Smooth muscle cell (in vitro differentiated cells): ENCODE results near the gene MTAP. TPM values are rescaled to one million over a fixed set of nuclear protein-coding genes. Genes with fewer than 3 reads are reported as not detected.
A peak's percentile ranks its signal among the peaks of the same experiment; 100 is the strongest.

ENCODE experiments used
- DNase-seq: peaks from one replicate; lab custom pipeline; 2025; ENCODE audit not compliant: unreplicated experiment; lab: John Stamatoyannopoulos, UW
- H2AFZ ChIP-seq: fragments of 200-600 bp; sonication (generic); 2 replicates; pipeline ENCODE4 v1.6.0; 2016; ENCODE audit warnings: antibody characterized with exemption, low read depth, mild to moderate bottlenecking
- H3F3A ChIP-seq: fragments of 200-600 bp; sonication (generic); 2 replicates; pipeline ENCODE4 v1.6.0; 2017; ENCODE audit warnings: antibody characterized with exemption, low read depth
- H3K27ac ChIP-seq: fragments of 200-600 bp; sonication (generic); 2 replicates; pipeline ENCODE4 v1.5.1; 2016; ENCODE audit warnings: low read depth, mild to moderate bottlenecking
- H3K27me3 ChIP-seq: fragments of 200-600 bp; sonication (generic); 2 replicates; pipeline ENCODE4 v1.6.1; 2016; ENCODE audit warnings: low read depth, mild to moderate bottlenecking
- H3K36me3 ChIP-seq: fragments of 200-600 bp; sonication (generic); 2 replicates; pipeline ENCODE4 v1.5.1; 2016; ENCODE audit warnings: low read depth
- H3K4me1 ChIP-seq: fragments of 200-600 bp; sonication (generic); 2 replicates; pipeline ENCODE4 v1.5.1; 2016; ENCODE audit warnings: low read depth
- H3K4me2 ChIP-seq: fragments of 200-600 bp; sonication (generic); 2 replicates; pipeline ENCODE4 v1.6.0; 2016; ENCODE audit warnings: mild to moderate bottlenecking
- H3K4me3 ChIP-seq: fragments of 200-600 bp; sonication (generic); 2 replicates; pipeline ENCODE4 v1.5.1; 2016; ENCODE audit warnings: mild to moderate bottlenecking
- H3K79me2 ChIP-seq: fragments of 200-600 bp; sonication (generic); 2 replicates; pipeline ENCODE4 v1.6.0; 2016; ENCODE audit warnings: low read depth, mild to moderate bottlenecking
- H3K9ac ChIP-seq: fragments of 200-600 bp; sonication (generic); 2 replicates; pipeline ENCODE4 v1.6.0; 2016; ENCODE audit warnings: low read depth
- H3K9me3 ChIP-seq: fragments of 200-600 bp; sonication (generic); replicated peaks from 2 replicates; pipeline ENCODE4 v1.5.1; 2016; ENCODE audit warnings: low read depth
- H4K20me1 ChIP-seq: fragments of 200-600 bp; sonication (generic); 2 replicates; pipeline ENCODE4 v1.6.0; 2016; ENCODE audit warnings: low read depth
- WGBS: methylation state at CpG from one replicate; pipeline ENCODE4 v1.1.7; 2016; ENCODE audit warnings: low lambda C conversion rate; 5-methylcytosine and 5-hydroxymethylcytosine counted together
- polyA plus RNA-seq: library from polyadenylated mRNA; unstranded; fragments of >200 nt; fragmentation: Nextera tagmentation; extraction: Ambion mirVana; gene quantifications from 2 replicates; pipeline ENCODE4 v1.2.1, GENCODE V29; 2016
- total RNA-seq: library from RNA; depleted of rRNA; stranded (reverse); fragments of >200 nt; gene quantifications from 2 replicates; pipeline ENCODE4 v1.2.3, GENCODE V29; 2014
- TF ChIP-seq, protein P1 (sequence below): fragments of 200-600 bp; sonication (generic); IDR thresholded peaks from 2 replicates; pipeline ENCODE4 v1.5.1; 2017; ENCODE audit warnings: borderline replicate concordance, mild to moderate bottlenecking, antibody characterized with exemption; ENCODE audit not compliant: insufficient read depth, poor library complexity, severe bottlenecking

Gene MTAP
- total and polyA plus RNA-seq, 2 experiments from 2014 or later: 19.1 to 39.6 TPM

DNA sequence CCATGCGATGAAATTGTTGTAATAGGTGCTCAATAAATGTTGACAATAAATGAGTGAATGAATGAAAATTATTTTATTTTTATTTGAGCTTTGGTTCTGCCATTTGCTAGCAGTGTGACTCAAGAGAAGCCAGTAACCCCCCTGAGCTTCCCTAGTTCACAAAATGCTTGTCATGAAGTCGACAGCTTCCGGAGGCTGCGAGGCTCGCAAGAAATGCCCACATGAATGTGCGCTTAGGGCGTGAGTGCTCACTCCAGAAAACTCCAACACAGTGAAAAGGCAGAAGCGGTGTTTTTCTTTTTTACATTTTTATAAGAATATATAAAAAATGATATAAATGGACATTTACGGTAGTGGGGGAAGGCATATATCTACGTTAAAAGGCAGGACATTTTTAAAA, 165.3 kb downstream of the MTAP start:
- H3K9me3 ChIP-seq: no peaks in the 10 kb centered on the region
- no peak overlapping the region for H2AFZ ChIP-seq
- H3K27ac ChIP-seq: no peak overlapping the region
- peaks cover 31% of the 10 kb centered on the region for H4K20me1 ChIP-seq
- H3K4me1 ChIP-seq: peaks cover 6% of the 10 kb centered on the region
- no peak overlapping the region for H3K9ac ChIP-seq
- H3K4me2 ChIP-seq: peak overlapping the region; percentile 78
- DNase-seq: no peak
- no peaks in the 10 kb centered on the region for H3F3A ChIP-seq
- TF ChIP-seq, protein P1, sequence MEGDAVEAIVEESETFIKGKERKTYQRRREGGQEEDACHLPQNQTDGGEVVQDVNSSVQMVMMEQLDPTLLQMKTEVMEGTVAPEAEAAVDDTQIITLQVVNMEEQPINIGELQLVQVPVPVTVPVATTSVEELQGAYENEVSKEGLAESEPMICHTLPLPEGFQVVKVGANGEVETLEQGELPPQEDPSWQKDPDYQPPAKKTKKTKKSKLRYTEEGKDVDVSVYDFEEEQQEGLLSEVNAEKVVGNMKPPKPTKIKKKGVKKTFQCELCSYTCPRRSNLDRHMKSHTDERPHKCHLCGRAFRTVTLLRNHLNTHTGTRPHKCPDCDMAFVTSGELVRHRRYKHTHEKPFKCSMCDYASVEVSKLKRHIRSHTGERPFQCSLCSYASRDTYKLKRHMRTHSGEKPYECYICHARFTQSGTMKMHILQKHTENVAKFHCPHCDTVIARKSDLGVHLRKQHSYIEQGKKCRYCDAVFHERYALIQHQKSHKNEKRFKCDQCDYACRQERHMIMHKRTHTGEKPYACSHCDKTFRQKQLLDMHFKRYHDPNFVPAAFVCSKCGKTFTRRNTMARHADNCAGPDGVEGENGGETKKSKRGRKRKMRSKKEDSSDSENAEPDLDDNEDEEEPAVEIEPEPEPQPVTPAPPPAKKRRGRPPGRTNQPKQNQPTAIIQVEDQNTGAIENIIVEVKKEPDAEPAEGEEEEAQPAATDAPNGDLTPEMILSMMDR: no peak
- H3K27me3 ChIP-seq: peaks cover 83% of the 10 kb centered on the region
- H3K79me2 ChIP-seq: no peaks in the 10 kb centered on the region
- WGBS: 30% methylated on average over 10 of the region's 10 CpGs
- H3K4me3 ChIP-seq: peak overlapping the region; percentile 4
- no peaks in the 10 kb centered on the region for H3K36me3 ChIP-seq

DNA sequence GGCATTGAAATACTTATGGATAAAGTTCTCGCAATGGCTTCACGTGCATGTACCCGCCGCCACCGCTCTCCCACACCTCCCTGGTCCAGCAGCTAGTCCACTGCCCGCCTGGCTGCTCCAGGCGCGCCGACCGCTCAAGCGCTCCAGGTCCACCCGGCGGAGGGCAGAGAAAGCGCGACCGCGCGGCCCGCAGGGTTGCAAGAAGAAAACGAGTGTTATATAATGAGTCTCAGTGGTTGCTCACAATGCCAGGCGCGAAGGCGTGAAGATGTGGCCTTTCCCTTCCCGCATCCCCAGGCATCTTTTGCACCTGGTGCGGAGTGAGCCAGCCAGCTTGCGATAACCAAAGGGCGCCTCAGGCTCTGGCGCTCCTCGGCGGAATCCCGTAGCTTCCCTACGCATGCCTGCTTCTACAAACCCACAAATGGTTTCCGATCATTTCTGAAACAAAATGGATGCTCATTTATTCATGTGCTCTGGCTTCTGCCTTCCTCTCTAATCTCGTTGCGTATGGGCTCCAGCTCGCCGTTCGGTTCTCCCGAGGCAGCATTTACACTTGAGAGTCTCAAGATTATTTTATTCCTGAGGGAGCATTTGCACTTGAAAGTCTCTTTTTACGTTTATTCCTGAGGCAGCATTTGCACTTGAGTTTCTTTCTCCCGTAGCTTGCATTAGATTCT, 166.0 kb downstream of the MTAP start:
- no peak for DNase-seq
- Histone ChIP-seq H4K20me1 (peaks cover 36% of the 10 kb centered on the region), H3K4me1 (peaks cover 6% of the 10 kb centered on the region), H3K9me3 (no peaks in the 10 kb centered on the region), H3K4me2 (peak overlapping the region; percentile 78), H3K79me2 (no peaks in the 10 kb centered on the region), H3K36me3 (no peaks in the 10 kb centered on the region), H2AFZ (no peak overlapping the region), H3K27me3 (peaks cover 86% of the 10 kb centered on the region), H3K9ac (no peak overlapping the region), H3K27ac (no peak overlapping the region), H3F3A (no peaks in the 10 kb centered on the region), H3K4me3 (peak overlapping the region; percentile 4)
- 5% methylated on average over 41 of the region's 41 CpGs for WGBS
- TF ChIP-seq, protein P1: no peak

DNA sequence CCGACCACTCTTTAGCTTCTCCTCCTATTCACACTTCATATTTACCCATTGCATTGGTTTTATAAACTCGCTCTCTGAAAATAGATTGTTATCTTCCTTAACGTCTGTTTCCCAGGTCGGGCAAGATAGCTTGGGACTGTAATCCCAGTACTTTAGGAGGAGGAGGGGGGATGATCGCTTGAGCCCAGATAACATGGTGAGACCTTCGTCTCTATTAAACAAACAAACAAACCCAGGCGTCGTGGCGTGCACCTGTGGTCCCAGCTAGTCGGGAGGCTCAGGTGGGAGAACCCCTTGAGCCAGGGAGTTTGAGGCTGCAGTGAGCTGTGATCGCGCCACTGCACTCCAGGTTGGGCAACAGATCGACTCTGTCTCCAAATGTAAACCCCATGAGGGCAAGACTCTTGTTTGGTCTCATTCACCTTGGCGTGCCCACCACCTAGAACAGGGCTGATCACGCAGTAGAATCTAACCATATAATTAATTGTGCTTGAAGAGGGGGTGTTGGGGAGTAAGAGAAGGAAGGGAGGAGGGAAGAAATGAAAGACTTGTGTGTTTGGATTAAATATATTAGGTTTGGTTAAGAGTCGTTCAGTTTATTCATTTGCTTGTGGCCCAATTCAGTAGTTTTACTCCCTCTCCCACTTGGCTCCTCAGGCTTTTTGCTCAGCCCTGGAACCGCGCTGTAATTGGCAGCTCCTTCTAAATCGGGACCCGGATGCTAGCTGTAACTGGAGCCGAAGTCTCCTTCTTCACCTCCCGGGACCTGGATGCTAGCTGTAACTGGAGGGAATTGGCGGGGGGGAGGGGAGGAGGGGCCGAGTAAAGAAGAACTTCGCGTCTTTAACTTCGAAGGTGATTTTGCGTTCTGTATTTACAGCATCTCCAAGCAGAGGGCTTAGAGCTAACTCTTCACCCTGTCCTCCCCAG, 166.8 kb downstream of the MTAP start:
- peaks cover 6% of the 10 kb centered on the region for H3K4me1 ChIP-seq
- WGBS: 15% methylated on average over 28 of the region's 28 CpGs
- no peak overlapping the region for H3K9ac ChIP-seq
- no peaks in the 10 kb centered on the region for H3K9me3 ChIP-seq
- H3K27ac ChIP-seq: no peak overlapping the region
- peaks cover 87% of the 10 kb centered on the region for H3K27me3 ChIP-seq
- no peaks in the 10 kb centered on the region for H3K79me2 ChIP-seq
- TF ChIP-seq, protein P1: no peak
- no peak overlapping the region for H2AFZ ChIP-seq
- H3K4me3 ChIP-seq: no peak overlapping the region
- H4K20me1 ChIP-seq: peaks cover 44% of the 10 kb centered on the region
- no peaks in the 10 kb centered on the region for H3K36me3 ChIP-seq
- no peak for DNase-seq
- H3K4me2 ChIP-seq: peak overlapping the region; percentile 78
- H3F3A ChIP-seq: no peaks in the 10 kb centered on the region
